ENCODE results near the gene PARP9.

GRCh38 chr3:122594025-122594424 is 29.9 kb upstream of the PARP9 start:
- TF ChIP-seq CTCF (IDR thresholded peaks at IDR 0.05; ENCODE audit: low read depth, low read length) (no peak), EZH2phosphoT487 (IDR thresholded peaks at IDR 0.05; ENCODE audit: low read depth) (no peak)

Measured in OCI-LY3 (cell line).